Measurements from ENCODE around the gene MRPL19. TPM values are rescaled to one million over a fixed set of nuclear protein-coding genes. Genes with fewer than 3 reads are reported as not detected.

Gene MRPL19
- polyA plus RNA-seq, 4 donors = 26.5 to 40.2 (median 32.5) TPM

DNA sequence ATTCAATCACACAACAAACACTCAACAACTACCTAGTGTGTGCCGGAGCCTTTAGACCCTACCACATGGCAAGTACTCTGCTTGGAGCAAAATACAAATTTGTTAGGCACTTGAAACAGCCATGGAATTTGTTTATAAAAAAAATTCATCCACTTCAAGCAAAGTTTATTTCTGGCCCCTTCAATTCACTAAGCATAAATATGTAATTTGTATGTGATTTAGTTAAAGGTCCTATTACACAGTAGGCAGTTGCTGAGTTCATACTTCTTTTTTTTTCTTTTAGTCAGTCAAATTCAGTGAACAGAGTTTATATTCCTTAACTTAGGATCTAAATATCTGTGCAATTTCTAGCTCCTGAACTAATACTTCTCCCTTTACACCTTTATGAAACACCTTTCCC is 41.6 kb downstream of the MRPL19 start:
- Histone ChIP-seq H3K27ac (ENCODE audit: low read depth in 1 of 3, low read length in 2 of 3) (no peak overlapping the region), H3K9me3 (ENCODE audit: control insufficient read depth in 2 of 2, insufficient read depth in 1 of 2, low read depth in 1 of 2, low read length in 1 of 2) (no peaks in the 10 kb centered on the region), H3K27me3 (ENCODE audit: control insufficient read depth in 3 of 3, insufficient read depth in 3 of 3, low read length in 3 of 3) (no peaks in the 10 kb centered on the region), H3K4me3 (ENCODE audit: low read depth in 1 of 3, low read length in 3 of 3) (no peak overlapping the region), H3K36me3 (ENCODE audit: control insufficient read depth in 3 of 3, insufficient read depth in 2 of 3, low read depth in 1 of 3, low read length in 3 of 3) (peaks cover 0 to 13% (median 12%) of the 10 kb centered on the region in 3 donors), H3K4me1 (ENCODE audit: control insufficient read depth in 3 of 3, insufficient read depth in 2 of 3, low read depth in 1 of 3, low read length in 2 of 3) (no peaks in the 10 kb centered on the region)
- DNase-seq (no peak), FAIRE-seq (no peak)
- 77 to 97% (median 93%) methylated on average over 1 of the region's 1 CpG for WGBS, 3 donors

DNA sequence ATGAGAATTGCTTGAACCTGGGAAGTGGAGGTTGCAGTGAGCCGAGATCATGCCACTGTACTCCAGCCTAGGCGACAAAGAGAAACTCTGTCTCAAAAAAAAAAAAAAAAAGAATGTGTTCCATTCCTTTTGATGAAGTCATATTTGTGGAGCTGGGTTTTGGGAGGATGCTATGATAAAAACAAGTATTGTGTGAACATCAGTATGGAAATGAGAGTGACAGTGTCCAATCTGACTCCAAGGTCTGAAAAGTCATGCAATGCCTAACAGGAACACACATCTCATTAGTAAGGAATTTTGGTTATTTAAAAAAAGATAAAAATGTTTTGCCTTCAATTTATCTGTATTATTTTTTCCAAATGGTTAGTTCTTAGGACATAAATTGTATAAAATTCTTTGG is 52.3 kb downstream of the MRPL19 start:
- no peak overlapping the region for H3K27ac ChIP-seq (ENCODE audit: low read depth in 1 of 3, low read length in 2 of 3)
- WGBS, 3 donors = 93 to 100% (median 98%) methylated on average over 2 of the region's 2 CpGs
- peaks cover 4 to 17% (median 14%) of the 10 kb centered on the region in 3 donors for H3K36me3 ChIP-seq (ENCODE audit: control insufficient read depth in 3 of 3, insufficient read depth in 2 of 3, low read depth in 1 of 3, low read length in 3 of 3)
- no peak overlapping the region for H3K4me3 ChIP-seq (ENCODE audit: low read depth in 1 of 3, low read length in 3 of 3)
- no peaks in the 10 kb centered on the region for H3K9me3 ChIP-seq (ENCODE audit: control insufficient read depth in 2 of 2, insufficient read depth in 1 of 2, low read depth in 1 of 2, low read length in 1 of 2)
- no peaks in the 10 kb centered on the region for H3K27me3 ChIP-seq (ENCODE audit: control insufficient read depth in 3 of 3, insufficient read depth in 3 of 3, low read length in 3 of 3)
- DNase-seq (no peak), FAIRE-seq (no peak)
- no peaks in the 10 kb centered on the region for H3K4me1 ChIP-seq (ENCODE audit: control insufficient read depth in 3 of 3, insufficient read depth in 2 of 3, low read depth in 1 of 3, low read length in 2 of 3)

DNA sequence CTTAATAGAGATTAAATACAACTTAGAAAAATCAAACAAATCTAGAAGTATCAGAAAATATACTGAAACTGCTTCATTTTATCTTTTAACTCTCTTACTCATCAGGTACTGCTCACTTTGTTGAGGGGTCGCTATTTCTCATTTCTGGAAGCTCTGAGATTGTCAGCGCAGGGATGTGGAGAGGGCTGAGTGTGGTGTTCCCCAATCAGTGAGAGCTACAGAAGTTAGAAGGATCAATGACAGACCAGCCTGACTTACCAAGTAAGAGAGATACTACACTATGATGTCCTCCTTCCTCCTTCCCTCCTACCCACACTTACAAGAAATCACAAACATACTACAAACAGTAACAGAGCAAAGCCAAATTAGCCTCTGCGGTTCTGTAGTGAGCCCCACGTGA is 56.0 kb downstream of the MRPL19 start:
- Histone ChIP-seq H3K9me3 (ENCODE audit: control insufficient read depth in 2 of 2, insufficient read depth in 1 of 2, low read depth in 1 of 2, low read length in 1 of 2) (no peaks in the 10 kb centered on the region), H3K4me3 (ENCODE audit: low read depth in 1 of 3, low read length in 3 of 3) (no peak overlapping the region), H3K27ac (ENCODE audit: low read depth in 1 of 3, low read length in 2 of 3) (no peak overlapping the region), H3K4me1 (ENCODE audit: control insufficient read depth in 3 of 3, insufficient read depth in 2 of 3, low read depth in 1 of 3, low read length in 2 of 3) (no peaks in the 10 kb centered on the region), H3K36me3 (ENCODE audit: control insufficient read depth in 3 of 3, insufficient read depth in 2 of 3, low read depth in 1 of 3, low read length in 3 of 3) (peaks cover 6 to 23% (median 9%) of the 10 kb centered on the region in 3 donors), H3K27me3 (ENCODE audit: control insufficient read depth in 3 of 3, insufficient read depth in 3 of 3, low read length in 3 of 3) (no peaks in the 10 kb centered on the region)
- FAIRE-seq (no peak), DNase-seq (no peak)
- 92 to 97% (median 95%) methylated on average over 4 of the region's 4 CpGs for WGBS, 3 donors

DNA sequence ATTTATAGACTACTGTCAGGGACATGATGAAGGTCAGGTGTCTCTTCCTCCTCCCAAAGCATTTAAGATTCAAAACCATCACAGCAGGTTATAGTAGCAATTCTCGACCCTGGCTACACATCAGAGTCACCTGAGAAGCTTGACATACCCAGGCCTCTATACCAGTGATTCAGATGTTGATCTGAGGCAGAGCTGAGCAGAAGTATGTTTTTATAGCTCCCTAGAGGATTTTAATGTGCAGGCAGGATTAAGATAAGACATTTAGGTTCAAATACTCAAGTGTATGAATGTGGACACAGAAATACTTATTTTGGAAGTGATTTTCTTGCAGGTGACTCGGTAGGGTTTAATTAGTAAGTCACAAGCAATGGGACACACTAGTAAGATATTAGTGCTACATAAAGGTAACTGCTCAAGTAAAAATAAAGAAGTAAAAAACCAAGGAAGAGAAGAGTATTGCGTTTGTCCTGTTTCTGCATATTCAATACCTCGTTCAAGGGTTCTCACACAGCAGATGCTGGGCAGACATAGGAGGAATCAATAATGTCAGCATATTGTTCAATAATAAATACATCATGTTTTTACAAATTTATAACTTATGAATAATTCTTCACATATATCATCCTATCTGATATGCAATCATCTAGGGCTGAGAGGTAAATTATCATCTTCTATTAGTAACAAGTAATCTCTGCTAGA is 57.2 kb downstream of the MRPL19 start:
- WGBS, 3 donors = 87 to 93% (median 89%) methylated on average over 4 of the region's 4 CpGs
- FAIRE-seq (no peak), DNase-seq (no peak)
- H3K4me1 ChIP-seq (ENCODE audit: control insufficient read depth in 3 of 3, insufficient read depth in 2 of 3, low read depth in 1 of 3, low read length in 2 of 3) = no peaks in the 10 kb centered on the region
- H3K9me3 ChIP-seq (ENCODE audit: control insufficient read depth in 2 of 2, insufficient read depth in 1 of 2, low read depth in 1 of 2, low read length in 1 of 2) = no peaks in the 10 kb centered on the region
- no peak overlapping the region for H3K4me3 ChIP-seq (ENCODE audit: low read depth in 1 of 3, low read length in 3 of 3)
- peaks cover 6 to 22% (median 8%) of the 10 kb centered on the region in 3 donors for H3K36me3 ChIP-seq (ENCODE audit: control insufficient read depth in 3 of 3, insufficient read depth in 2 of 3, low read depth in 1 of 3, low read length in 3 of 3)
- H3K27ac ChIP-seq (ENCODE audit: low read depth in 1 of 3, low read length in 2 of 3) = no peak overlapping the region
- no peaks in the 10 kb centered on the region for H3K27me3 ChIP-seq (ENCODE audit: control insufficient read depth in 3 of 3, insufficient read depth in 3 of 3, low read length in 3 of 3)

DNA sequence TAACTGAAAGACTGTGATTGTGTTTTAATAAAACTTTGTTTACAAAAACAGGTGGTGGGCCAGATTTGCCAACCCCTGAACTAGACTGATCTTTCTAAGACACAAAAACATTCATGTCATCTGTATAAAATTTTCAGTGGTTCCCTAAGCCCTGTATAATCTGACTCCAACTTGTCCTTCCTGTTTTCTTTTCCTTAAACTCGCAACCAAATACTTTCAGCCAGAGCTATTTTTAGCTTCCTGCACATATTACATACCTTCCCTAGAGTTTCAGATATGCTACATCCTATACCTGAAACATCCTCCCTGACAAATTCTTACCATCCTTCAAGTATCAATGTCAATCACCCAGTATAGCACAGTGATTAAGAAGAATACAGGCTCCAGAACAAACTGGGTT is 59.3 kb downstream of the MRPL19 start:
- no peaks in the 10 kb centered on the region for H3K9me3 ChIP-seq (ENCODE audit: control insufficient read depth in 2 of 2, insufficient read depth in 1 of 2, low read depth in 1 of 2, low read length in 1 of 2)
- no peak for FAIRE-seq
- 52 to 82% (median 70%) methylated on average over 1 of the region's 1 CpG for WGBS, 3 donors
- peaks cover 3 to 13% (median 3%) of the 10 kb centered on the region in 3 donors for H3K36me3 ChIP-seq (ENCODE audit: control insufficient read depth in 3 of 3, insufficient read depth in 2 of 3, low read depth in 1 of 3, low read length in 3 of 3)
- H3K27ac ChIP-seq (ENCODE audit: low read depth in 1 of 3, low read length in 2 of 3) = no peak overlapping the region
- H3K27me3 ChIP-seq (ENCODE audit: control insufficient read depth in 3 of 3, insufficient read depth in 3 of 3, low read length in 3 of 3) = no peaks in the 10 kb centered on the region
- peaks cover 0 to 3% (median 1%) of the 10 kb centered on the region in 3 donors for H3K4me1 ChIP-seq (ENCODE audit: control insufficient read depth in 3 of 3, insufficient read depth in 2 of 3, low read depth in 1 of 3, low read length in 2 of 3)
- no peak overlapping the region for H3K4me3 ChIP-seq (ENCODE audit: low read depth in 1 of 3, low read length in 3 of 3)
- no peak for DNase-seq

DNA sequence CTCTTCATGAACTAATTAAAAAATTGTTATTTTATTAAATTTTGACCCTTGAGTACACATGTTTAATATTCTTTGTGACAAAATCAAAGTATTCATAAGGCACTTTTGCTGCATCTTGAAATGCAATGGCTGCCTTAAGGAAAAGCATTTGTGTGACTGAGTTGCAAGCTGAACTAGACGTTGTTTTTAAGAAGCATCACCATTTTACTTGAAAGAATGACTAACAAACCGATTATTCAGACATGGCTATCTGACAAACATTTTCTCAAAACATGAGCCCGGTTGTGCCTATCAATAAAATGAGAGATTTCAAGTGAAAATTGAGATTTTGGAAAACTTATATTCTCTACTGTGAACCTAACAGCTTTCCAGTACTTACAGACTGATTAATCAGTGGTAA is 61.3 kb downstream of the MRPL19 start:
- H3K4me3 ChIP-seq (ENCODE audit: low read depth in 1 of 3, low read length in 3 of 3) = no peak overlapping the region
- WGBS, 3 donors = 78 to 95% (median 87%) methylated on average over 3 of the region's 3 CpGs
- FAIRE-seq (no peak), DNase-seq (no peak)
- no peak overlapping the region for H3K27ac ChIP-seq (ENCODE audit: low read depth in 1 of 3, low read length in 2 of 3)
- H3K36me3 ChIP-seq (ENCODE audit: control insufficient read depth in 3 of 3, insufficient read depth in 2 of 3, low read depth in 1 of 3, low read length in 3 of 3) = peaks cover 0 to 9% (median 3%) of the 10 kb centered on the region in 3 donors
- H3K27me3 ChIP-seq (ENCODE audit: control insufficient read depth in 3 of 3, insufficient read depth in 3 of 3, low read length in 3 of 3) = no peaks in the 10 kb centered on the region
- H3K9me3 ChIP-seq (ENCODE audit: control insufficient read depth in 2 of 2, insufficient read depth in 1 of 2, low read depth in 1 of 2, low read length in 1 of 2) = no peaks in the 10 kb centered on the region
- peaks cover 0 to 5% (median 3%) of the 10 kb centered on the region in 3 donors for H3K4me1 ChIP-seq (ENCODE audit: control insufficient read depth in 3 of 3, insufficient read depth in 2 of 3, low read depth in 1 of 3, low read length in 2 of 3)

DNA sequence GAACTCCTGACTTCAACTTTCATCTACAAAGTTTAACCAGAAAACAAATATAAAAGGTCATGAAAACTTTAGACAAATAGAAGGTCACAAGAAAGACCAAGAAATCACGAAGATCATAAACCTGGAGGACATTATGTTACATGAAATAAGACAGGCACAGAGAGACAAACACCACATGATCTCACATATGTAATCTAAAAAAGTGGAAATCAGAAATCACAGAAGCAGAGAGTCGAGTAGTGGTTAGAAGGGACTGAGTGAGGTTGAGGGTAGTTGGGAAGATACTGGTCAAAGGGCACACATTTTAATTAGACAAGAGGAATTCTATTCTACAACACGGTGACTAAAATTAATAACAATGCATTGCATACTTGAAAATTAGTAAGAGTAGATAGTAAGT is 62.7 kb downstream of the MRPL19 start:
- DNase-seq (peak in 1 of 2 donors; percentile 18), FAIRE-seq (no peak)
- peaks cover 0 to 9% (median 2%) of the 10 kb centered on the region in 3 donors for H3K36me3 ChIP-seq (ENCODE audit: control insufficient read depth in 3 of 3, insufficient read depth in 2 of 3, low read depth in 1 of 3, low read length in 3 of 3)
- no peaks in the 10 kb centered on the region for H3K9me3 ChIP-seq (ENCODE audit: control insufficient read depth in 2 of 2, insufficient read depth in 1 of 2, low read depth in 1 of 2, low read length in 1 of 2)
- H3K27me3 ChIP-seq (ENCODE audit: control insufficient read depth in 3 of 3, insufficient read depth in 3 of 3, low read length in 3 of 3) = no peaks in the 10 kb centered on the region
- WGBS, 3 donors = 13 to 30% (median 15%) methylated on average over 3 of the region's 3 CpGs
- H3K4me1 ChIP-seq (ENCODE audit: control insufficient read depth in 3 of 3, insufficient read depth in 2 of 3, low read depth in 1 of 3, low read length in 2 of 3) = peaks cover 0 to 5% (median 3%) of the 10 kb centered on the region in 3 donors
- H3K4me3 ChIP-seq (ENCODE audit: low read depth in 1 of 3, low read length in 3 of 3) = no peak overlapping the region
- H3K27ac ChIP-seq (ENCODE audit: low read depth in 1 of 3, low read length in 2 of 3) = no peak overlapping the region

DNA sequence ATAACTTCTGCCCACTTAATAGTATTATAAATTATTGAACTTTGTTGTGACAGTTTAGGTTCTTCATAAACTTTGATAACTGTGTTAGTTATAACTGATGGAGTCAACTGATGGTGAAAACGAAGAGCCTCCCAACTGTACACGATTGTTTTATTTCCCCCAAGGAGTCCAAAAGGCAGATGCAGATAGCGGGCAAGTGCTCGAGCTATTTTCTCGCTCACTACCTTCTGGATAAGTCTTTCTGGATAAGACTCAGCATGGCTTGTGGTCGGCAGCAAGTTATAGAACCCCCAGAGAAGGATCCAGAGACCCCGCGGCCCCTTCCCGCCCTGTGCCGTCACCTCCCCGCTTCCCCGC is 63.6 kb downstream of the MRPL19 start:
- H3K27ac ChIP-seq (ENCODE audit: low read depth in 1 of 3, low read length in 2 of 3) = peak overlapping the region; percentile 91 to 96 (median 94)
- peaks cover 0 to 3% (median 0%) of the 10 kb centered on the region in 3 donors for H3K36me3 ChIP-seq (ENCODE audit: control insufficient read depth in 3 of 3, insufficient read depth in 2 of 3, low read depth in 1 of 3, low read length in 3 of 3)
- WGBS, 3 donors = 1% methylated on average over 12 of the region's 12 CpGs
- no peaks in the 10 kb centered on the region for H3K27me3 ChIP-seq (ENCODE audit: control insufficient read depth in 3 of 3, insufficient read depth in 3 of 3, low read length in 3 of 3)
- H3K9me3 ChIP-seq (ENCODE audit: control insufficient read depth in 2 of 2, insufficient read depth in 1 of 2, low read depth in 1 of 2, low read length in 1 of 2) = no peaks in the 10 kb centered on the region
- peak overlapping the region; percentile 76 to 93 (median 76) for H3K4me3 ChIP-seq (ENCODE audit: low read depth in 1 of 3, low read length in 3 of 3)
- DNase-seq (peak in 1 of 2 donors; percentile 65), FAIRE-seq (no peak)
- peaks cover 0 to 5% (median 3%) of the 10 kb centered on the region in 3 donors for H3K4me1 ChIP-seq (ENCODE audit: control insufficient read depth in 3 of 3, insufficient read depth in 2 of 3, low read depth in 1 of 3, low read length in 2 of 3)
